Neural crest cell (in vitro differentiated cells): ENCODE data around the gene EIF5A. TPM values are rescaled to one million over a fixed set of nuclear protein-coding genes. Genes with fewer than 3 reads are reported as not detected.

Experiments
- DNase-seq: peaks from one replicate; pipeline ENCODE4 v3.0.0; 2021; ENCODE audit warnings: low read depth, mixed read lengths, low spot score
- H3K27ac Mint-ChIP-seq: one replicate; pipeline ENCODE4 v1.8.0; 2021; ENCODE audit warnings: mild to moderate bottlenecking, mixed read lengths; ENCODE audit not compliant: unreplicated experiment
- H3K27me3 Mint-ChIP-seq: 2 replicates; pipeline ENCODE4 v1.8.0; 2021; ENCODE audit warnings: low read depth, mild to moderate bottlenecking, mixed read lengths
- H3K36me3 Mint-ChIP-seq: 2 replicates; pipeline ENCODE4 v1.8.0; 2021; ENCODE audit warnings: low read depth, mild to moderate bottlenecking, mixed read lengths
- H3K4me1 Mint-ChIP-seq: 2 replicates; pipeline ENCODE4 v1.8.0; 2021; ENCODE audit warnings: mixed read lengths
- H3K4me3 Mint-ChIP-seq: one replicate; pipeline ENCODE4 v1.8.0; 2021; ENCODE audit warnings: mild to moderate bottlenecking, mixed read lengths
- H3K9me3 Mint-ChIP-seq: 2 replicates; pipeline ENCODE4 v1.8.0; 2021; ENCODE audit warnings: mixed read lengths
- total RNA-seq: library from RNA; stranded (reverse); gene quantifications from 2 replicates; pipeline ENCODE4 v1.2.1, GENCODE V29; 2021
- TF ChIP-seq, protein P1 (sequence below): fragments of 200-600 bp; sonication (generic); conservative IDR thresholded peaks from 2 replicates; pipeline ENCODE4 v1.5.0; 2021; ENCODE audit warnings: antibody characterized with exemption, mild to moderate bottlenecking

Gene EIF5A
- total RNA-seq, 1 donor from 2014 or later: 725 TPM

GRCh38 chr17:7361906-7362305 is 54.5 kb downstream of the EIF5A start:
- Mint-ChIP-seq H3K4me1 (no peaks in the 10 kb centered on the region), H3K4me3 (no peak overlapping the region), H3K27ac (no peak overlapping the region), H3K36me3 (no peaks in the 10 kb centered on the region), H3K27me3 (peaks cover 3% of the 10 kb centered on the region), H3K9me3 (no peaks in the 10 kb centered on the region)
- no peak for DNase-seq
- TF ChIP-seq, protein P1, sequence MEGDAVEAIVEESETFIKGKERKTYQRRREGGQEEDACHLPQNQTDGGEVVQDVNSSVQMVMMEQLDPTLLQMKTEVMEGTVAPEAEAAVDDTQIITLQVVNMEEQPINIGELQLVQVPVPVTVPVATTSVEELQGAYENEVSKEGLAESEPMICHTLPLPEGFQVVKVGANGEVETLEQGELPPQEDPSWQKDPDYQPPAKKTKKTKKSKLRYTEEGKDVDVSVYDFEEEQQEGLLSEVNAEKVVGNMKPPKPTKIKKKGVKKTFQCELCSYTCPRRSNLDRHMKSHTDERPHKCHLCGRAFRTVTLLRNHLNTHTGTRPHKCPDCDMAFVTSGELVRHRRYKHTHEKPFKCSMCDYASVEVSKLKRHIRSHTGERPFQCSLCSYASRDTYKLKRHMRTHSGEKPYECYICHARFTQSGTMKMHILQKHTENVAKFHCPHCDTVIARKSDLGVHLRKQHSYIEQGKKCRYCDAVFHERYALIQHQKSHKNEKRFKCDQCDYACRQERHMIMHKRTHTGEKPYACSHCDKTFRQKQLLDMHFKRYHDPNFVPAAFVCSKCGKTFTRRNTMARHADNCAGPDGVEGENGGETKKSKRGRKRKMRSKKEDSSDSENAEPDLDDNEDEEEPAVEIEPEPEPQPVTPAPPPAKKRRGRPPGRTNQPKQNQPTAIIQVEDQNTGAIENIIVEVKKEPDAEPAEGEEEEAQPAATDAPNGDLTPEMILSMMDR: no peak

Other genes starting within 250 kb of the EIF5A start
- gene CLEC10A, start 227.4 kb upstream of the EIF5A start, total RNA-seq: not detected in 2 replicates
- gene ASGR2, start 192.8 kb upstream of the EIF5A start, total RNA-seq: not detected in 2 replicates
- gene ASGR1, start 128.3 kb upstream of the EIF5A start, total RNA-seq: 9.6 and 11.2 TPM in 2 replicates
- gene DLG4, start 87.8 kb upstream of the EIF5A start, total RNA-seq: 49.4 and 51.4 TPM in 2 replicates
- 215 and 220 TPM in 2 replicates for gene ACADVL, start 87.7 kb upstream of the EIF5A start, total RNA-seq
- gene DVL2, start 73.1 kb upstream of the EIF5A start, total RNA-seq: 130 and 140 TPM in 2 replicates
- 72.7 and 75.2 TPM in 2 replicates for gene PHF23, start 68.2 kb upstream of the EIF5A start, total RNA-seq
- 470 and 479 TPM in 2 replicates for gene GABARAP, start 65.2 kb upstream of the EIF5A start, total RNA-seq
- gene CTDNEP1, start 55.9 kb upstream of the EIF5A start, total RNA-seq: 179 and 182 TPM in 2 replicates
- gene ELP5, start 55.4 kb upstream of the EIF5A start, total RNA-seq: 74.4 and 77.4 TPM in 2 replicates
- gene CLDN7, start 45.1 kb upstream of the EIF5A start, total RNA-seq: not detected in 2 replicates
- gene SLC2A4, start 25.9 kb upstream of the EIF5A start, total RNA-seq: 5.8 and 6.1 TPM in 2 replicates
- gene YBX2, start 13.0 kb upstream of the EIF5A start, total RNA-seq: 0.54 and 0.96 TPM in 2 replicates
- 84.2 and 89.9 TPM in 2 replicates for gene GPS2, start 7.7 kb downstream of the EIF5A start, total RNA-seq
- gene NEURL4, start 21.7 kb downstream of the EIF5A start, total RNA-seq: 65.6 and 69.5 TPM in 2 replicates
- gene ACAP1, start 28.9 kb downstream of the EIF5A start, total RNA-seq: 1.2 and 1.3 TPM in 2 replicates
- 7.9 and 8.0 TPM in 2 replicates for gene KCTD11, start 44.5 kb downstream of the EIF5A start, total RNA-seq
- not detected in 2 replicates for gene TMEM95, start 47.5 kb downstream of the EIF5A start, total RNA-seq
- gene TNK1, start 73.5 kb downstream of the EIF5A start, total RNA-seq: 0.21 and 0.43 TPM in 2 replicates
- gene PLSCR3, start 86.9 kb downstream of the EIF5A start, total RNA-seq: 21.9 and 25.7 TPM in 2 replicates
- 71.5 and 71.6 TPM in 2 replicates for gene TMEM256, start 96.5 kb downstream of the EIF5A start, total RNA-seq
- 104 and 106 TPM in 2 replicates for gene NLGN2, start 100.2 kb downstream of the EIF5A start, total RNA-seq
- gene SPEM1, start 112.7 kb downstream of the EIF5A start, total RNA-seq: 0.26 and 0.93 TPM in 2 replicates
- not detected in 2 replicates for gene SPEM2, start 118.0 kb downstream of the EIF5A start, total RNA-seq
- not detected in 2 replicates for gene SPEM3, start 121.2 kb downstream of the EIF5A start, total RNA-seq
- gene TMEM102, start 127.8 kb downstream of the EIF5A start, total RNA-seq: 1.1 and 1.3 TPM in 2 replicates
- 6.0 and 6.5 TPM in 2 replicates for gene FGF11, start 131.9 kb downstream of the EIF5A start, total RNA-seq
- 9.7 and 9.9 TPM in 2 replicates for gene CHRNB1, start 137.4 kb downstream of the EIF5A start, total RNA-seq
- gene ZBTB4, start 172.0 kb downstream of the EIF5A start, total RNA-seq: 13.6 and 14.3 TPM in 2 replicates
- gene SLC35G6, start 173.8 kb downstream of the EIF5A start, total RNA-seq: not detected in 2 replicates
- gene POLR2A, start 176.7 kb downstream of the EIF5A start, total RNA-seq: 181 and 183 TPM in 2 replicates
- 4.1 and 5.4 TPM in 2 replicates for gene TNFSF12, start 241.4 kb downstream of the EIF5A start, total RNA-seq